ENCODE results near the gene RASSF4.

The RASSF4 gene

GRCh38 chr10:44924261-44925040 lies 35.2 kb upstream of the RASSF4 start:
- TF ChIP-seq CTCF (IDR thresholded peaks at IDR 0.05), result no peak

- TF ChIP-seq CTCF (IDR thresholded peaks at IDR 0.05), result 0 out of 2 replicates have a peak, but pooled peaks have one; percentile 7
These were observed 34.4 kb upstream of the RASSF4 start for GRCh38 chr10:44925224-44925623.

GRCh38 chr10:44925811-44926750 lies 33.5 kb upstream of the RASSF4 start:
- TF ChIP-seq CTCF (IDR thresholded peaks at IDR 0.05), result no peak

- TF ChIP-seq CTCF (IDR thresholded peaks at IDR 0.05), result no peak
These were observed 32.8 kb upstream of the RASSF4 start for GRCh38 chr10:44926751-44927351.

GRCh38 chr10:44927352-44927751 lies 32.2 kb upstream of the RASSF4 start:
- TF ChIP-seq CTCF (IDR thresholded peaks at IDR 0.05), result no peak

GRCh38 chr10:44928462-44928861 lies 31.1 kb upstream of the RASSF4 start:
- TF ChIP-seq CTCF (IDR thresholded peaks at IDR 0.05), result no peak
